Stimulated activated CD8-positive, alpha-beta memory T cell treated with anti-CD3 and anti-CD28 coated beads, Interleukin-15, amount 100 ng/mL, for 1 hour (primary cell): Measurements from ENCODE around the gene MYMK.

ENCODE experiments used
- DNase-seq: peaks from one replicate; pipeline ENCODE4 v3.0.0-alpha.2; 2020; ENCODE audit warnings: low read depth

MYMK gene

DNA sequence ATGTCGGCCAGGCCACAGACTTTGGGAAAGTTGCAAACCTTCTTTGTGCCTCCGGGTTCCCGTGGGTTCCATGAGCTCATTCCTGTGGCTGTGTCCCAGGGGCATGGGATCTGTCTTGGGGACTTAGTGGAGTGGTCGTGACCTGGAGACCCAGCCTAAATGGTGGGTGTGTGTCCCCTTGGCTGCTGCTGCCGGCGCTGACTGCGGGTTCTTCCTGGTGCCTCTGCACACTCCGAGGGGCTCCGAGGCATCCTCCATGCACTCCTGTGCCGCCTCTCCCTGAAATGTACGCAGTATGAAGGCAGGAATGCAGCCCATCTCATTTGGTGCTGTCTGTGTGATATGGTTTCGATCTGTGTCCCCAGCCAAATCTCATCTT is 24.9 kb downstream of the MYMK start:
- DNase-seq = no peak

DNA sequence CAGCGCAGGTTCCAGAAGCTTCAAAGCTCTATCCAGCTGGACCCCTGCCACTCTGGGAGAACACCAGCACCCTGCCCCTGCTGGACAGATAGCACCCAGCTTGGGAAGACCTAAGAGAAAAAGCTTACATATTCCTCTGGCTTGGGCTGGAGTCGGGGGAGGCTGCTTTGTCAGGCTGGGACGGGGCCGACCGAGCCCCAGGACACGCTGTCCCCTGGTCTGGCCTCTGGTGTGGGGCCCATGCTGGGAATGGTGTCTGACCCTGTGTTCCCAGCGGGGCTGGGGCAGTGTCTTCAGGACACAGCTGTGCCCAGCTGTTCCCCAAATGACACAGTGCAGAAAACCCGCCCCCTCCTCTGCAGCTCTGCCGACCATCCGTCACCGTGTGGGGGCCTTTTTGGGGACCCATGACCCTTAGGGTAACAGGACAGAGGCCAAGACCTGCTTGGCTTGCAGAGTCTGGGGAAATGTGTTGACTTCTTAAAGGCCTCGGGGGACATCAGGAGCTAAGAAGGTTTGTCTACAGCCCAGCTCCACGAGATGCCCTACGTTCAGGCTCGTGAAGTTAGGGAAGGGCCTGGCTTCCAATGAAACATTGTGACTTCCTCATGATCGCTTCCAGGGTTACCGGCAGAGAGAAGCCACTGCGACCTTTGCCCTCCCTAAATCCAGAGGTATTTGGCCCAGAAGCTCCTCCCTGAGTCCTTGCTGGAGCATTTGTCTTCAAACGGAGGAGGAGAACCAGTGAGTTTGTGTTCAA is 25.4 kb downstream of the MYMK start:
- no peak for DNase-seq

DNA sequence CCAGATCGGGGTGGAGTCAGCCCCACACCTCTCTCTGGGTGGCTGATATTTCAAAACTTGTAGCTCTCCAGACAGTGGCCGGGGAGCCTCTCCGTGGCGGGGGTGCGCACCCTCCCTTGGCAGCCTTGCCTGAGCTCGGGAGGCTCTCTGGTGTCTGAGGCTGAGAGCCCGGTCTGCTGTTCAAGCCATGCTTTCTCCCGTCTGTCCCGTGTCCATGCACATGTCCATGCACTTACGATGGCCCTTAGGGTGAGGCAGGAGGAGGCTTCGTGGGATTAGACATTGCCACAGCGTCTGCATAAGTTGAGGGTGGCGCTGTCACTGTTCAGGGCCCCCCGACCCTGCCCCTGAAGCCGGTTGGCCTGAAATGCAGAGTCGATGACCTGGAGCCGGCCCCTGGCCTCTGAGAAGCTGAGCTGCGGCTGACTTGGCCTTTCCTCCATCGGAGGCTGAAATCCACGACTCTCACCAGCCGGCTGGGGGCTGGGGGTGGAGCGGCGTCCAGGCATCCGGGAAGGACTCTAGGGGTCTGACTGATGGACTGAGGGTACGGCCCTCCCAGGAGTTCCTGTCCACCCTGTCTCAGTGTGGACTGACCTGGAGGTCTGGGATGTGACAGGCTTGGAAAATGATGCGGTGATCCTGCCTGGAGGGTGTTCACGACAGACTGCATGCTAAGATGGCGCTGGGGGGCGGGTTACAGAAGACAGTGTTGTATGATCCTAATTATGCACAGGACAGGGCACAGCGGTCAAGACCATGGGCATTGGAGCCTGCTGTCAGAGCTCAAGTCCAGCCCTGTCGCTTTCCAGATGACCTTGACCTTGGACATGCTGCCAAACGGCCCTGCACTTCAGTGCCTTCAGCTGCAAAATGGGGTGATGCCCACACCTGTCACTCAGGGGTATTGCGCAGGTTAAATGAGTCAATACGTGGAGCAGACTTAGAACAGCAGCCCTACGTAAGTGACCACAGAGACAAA is 27.6 kb downstream of the MYMK start:
- no peak for DNase-seq

DNA sequence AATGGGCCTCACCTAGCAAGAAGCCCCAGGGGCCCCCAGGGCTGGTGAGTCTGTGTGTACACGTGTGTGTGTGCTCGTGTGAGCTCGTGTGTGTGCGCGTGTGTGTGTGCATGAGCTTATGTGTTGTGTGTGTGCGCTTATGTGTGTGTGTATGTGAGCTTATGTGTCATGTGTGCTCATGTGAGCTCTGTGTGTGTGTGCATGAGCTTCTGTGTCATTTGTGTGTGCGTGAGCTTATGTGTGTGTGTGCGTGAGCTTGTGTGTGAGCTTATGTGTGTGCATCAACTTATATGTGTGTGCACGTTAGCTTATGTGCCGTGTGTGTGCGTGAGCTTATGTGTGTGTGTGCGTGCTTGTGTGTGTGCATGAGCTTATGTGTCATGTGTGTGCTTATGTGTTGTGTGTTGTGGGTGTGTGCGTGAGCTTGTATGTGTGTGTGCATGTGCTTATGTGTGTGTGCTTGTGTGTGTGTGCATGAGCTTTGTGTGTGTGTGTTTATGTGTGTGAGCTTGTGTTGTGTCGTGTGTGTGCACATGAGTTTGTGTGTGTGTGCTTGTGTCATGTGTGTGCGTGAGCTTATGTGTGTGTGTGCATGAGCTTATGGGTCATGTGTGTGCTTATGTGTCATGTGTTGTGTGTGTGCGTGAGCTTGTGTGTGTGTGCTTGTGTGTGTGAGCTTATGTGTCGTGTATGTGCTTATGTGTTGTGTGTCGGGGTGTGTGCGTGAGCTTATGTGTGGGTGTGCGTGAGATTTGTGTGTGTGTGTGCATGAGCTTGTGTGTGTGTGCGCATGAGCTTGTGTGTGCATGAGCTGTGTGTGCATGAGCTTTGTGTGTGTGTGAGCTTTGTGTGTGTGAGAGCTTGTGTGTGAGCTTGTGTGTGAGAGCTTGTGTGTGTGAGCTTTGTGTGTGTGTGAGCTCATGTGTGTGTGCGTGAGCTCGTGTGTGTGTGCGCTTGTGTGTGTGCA is 29.1 kb downstream of the MYMK start:
- no peak for DNase-seq

DNA sequence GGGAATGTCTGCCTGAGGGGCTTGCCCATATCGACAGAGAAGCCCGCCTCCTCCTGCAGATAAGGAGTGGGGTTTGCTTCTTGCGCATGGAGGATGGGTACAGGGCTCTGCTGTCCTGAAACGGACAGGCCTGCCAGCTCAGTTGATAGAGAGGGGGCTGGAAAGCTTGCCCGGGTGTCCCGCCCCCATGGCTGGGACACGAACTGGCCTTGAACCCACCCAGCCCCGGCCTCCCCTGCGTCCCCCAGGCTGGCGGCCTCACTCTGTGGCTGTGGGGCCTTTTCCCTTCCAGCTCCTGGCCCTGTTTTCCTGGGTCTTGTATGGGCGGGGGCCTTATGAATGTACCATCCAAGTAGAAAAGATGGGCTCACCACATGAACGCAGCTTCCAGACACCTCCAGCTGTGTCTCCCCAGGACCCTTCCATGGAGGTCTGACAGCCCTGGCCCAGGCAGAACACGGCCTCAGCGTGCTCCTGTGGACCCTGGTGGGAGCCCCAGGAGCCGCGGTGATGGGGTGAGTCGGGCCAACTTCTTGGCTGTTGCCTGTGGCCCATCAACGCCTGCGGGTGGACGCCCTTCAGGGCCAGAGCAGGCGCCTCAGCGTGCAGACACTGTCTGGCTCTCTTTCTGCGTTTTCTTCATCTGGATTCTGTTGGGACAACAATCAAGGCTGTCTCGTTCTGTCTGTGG is 30.0 kb downstream of the MYMK start:
- no peak for DNase-seq

DNA sequence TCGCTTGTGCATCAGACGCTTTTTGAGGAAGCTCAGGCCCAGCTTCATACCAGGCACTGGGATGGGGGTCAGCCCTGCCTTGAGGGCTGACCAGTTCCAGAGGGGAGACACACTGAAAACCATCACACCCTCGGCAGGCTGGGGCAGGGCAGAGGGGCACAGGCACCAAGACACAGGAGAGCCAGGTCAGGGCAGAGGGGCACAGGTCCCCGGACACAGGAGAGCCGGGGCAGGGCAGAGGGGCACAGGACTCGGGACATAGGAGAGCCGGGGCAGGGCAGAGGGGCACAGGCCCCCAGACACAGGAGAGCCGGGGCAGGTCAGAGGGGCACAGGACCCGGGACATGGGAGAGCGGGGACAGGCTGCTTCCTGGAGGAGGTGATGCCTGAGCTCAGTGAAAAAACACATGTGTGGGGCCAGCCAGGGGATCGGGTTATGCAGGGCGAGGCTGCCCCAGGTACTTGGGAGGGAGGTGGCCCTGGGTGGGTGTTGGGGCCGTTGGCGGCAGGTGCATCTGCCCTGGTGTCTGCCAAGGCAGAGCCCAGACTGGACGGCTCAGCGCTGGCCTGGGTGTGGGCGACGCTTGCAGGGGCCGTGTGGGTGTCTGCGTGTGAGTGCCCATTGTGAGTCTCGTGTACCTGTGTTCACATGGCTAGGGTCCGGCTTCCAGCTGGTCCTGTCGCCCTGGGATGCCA is 30.8 kb downstream of the MYMK start:
- no peak for DNase-seq

DNA sequence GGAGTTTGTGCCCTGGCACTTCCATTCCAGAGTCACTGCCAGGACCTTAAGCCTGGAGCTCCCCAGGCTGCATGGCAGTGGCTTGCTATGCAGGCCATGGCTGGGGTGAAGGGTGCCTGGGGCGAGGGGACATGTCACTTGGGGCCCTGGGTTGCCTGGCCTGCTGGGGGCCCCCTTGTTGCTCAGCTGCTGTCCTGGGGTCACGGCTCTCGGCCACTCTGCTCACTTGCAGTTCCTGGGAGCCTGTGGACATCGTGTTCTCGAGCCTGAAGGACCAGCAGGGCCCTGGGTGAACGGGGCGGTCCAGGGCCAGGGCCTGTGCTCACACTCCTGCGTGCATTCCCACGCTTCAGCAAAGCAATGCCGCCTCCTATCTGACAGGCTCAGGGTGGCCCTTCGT is 31.3 kb downstream of the MYMK start:
- no peak for DNase-seq

DNA sequence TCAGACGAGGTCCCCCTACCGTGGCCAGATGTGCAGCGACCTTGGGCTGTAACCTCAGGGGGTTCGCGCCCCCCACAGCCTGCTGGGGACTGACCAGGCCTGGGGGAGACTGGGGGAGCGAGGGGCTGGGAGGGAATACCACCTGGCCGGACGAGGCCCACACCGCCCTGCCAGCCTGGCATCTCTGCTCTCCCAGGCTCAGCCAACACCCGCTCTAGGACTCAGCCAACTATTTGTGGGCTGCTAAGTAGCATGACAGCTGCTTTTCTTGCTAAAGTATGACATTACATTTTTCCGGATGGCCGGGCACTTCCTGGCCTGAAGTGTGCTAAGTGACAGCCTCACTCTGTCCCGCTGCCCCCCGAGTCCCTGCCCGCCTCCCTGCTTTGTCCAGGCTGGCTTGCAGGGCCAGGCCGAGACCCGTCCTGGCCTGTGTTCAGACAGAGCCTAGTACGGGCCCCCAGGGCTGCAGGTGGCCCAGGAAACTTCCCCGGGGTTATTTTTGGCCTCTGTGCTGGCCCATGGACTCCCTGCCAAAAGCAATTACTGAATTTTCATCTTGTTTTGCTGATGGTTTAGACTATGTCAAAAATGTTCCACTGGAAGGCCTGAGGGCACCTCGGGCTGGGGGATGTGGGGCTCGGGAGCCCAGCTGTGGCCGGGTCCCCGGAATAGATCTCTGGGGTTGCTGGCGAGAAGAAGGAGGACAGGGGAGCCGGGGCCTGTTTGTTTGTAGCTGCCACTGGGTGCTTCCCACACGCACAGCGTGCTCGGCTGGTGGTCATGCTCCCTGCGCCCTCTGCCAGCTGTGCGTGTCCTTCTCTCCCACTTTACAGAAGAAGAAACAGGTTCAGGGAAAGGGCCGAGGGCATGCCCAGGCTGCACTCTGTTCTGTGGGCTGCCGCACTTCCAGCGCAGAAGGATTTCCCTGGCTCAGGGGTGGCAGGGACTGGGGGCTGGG is 32.4 kb downstream of the MYMK start:
- DNase-seq = no peak

DNA sequence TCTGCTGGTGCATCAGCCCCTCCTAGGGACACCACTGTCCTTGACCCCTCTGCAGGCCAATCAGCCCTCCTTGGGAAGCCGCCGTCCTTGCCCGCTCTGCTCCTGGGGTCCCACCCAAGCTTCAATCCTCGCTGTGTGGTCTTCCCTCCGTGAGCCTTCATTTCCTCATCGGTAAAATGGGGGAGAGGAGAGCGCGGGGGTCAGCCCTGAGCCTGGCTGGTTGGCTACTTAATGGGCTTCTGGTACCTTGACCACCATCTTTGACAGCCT is 33.2 kb downstream of the MYMK start:
- no peak for DNase-seq

DNA sequence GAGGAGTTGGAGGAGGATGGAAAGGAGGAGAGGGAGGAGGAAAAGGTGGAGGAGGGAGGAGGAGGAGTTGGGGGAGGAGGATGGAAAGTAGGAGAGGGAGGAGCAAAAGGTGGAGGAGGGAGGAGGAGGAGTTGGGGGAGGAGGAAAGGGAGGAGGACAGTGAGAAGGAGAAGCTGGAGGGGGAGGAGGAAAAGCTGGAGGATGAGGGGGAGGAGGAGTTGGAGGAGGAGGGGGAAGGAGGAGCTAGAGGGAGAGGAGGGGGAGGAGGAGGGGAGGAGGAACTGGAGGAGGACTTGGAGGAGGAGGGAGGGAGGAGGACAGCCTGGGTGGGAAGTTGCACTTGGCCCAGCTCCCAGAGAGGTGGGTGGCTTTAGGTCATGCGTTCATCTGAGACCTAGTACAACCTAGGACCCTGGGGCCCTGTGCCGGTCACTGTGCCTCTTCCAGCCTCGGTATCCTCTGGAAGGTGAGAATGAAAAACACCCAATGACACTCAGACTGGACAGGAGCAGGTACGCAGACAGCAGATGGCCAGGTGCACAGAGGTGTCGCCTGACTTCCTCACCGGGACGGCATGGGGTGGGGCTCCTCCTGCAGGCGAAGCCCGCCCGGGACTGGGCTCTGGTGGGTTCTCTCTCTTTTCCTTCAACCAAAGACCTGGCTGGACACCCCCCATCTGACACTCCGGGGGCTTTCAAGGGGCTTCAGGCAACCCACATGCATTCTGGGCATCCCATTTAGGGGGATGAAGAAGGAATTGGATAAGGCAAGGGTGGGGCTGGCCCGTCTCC is 33.7 kb downstream of the MYMK start:
- DNase-seq = no peak

DNA sequence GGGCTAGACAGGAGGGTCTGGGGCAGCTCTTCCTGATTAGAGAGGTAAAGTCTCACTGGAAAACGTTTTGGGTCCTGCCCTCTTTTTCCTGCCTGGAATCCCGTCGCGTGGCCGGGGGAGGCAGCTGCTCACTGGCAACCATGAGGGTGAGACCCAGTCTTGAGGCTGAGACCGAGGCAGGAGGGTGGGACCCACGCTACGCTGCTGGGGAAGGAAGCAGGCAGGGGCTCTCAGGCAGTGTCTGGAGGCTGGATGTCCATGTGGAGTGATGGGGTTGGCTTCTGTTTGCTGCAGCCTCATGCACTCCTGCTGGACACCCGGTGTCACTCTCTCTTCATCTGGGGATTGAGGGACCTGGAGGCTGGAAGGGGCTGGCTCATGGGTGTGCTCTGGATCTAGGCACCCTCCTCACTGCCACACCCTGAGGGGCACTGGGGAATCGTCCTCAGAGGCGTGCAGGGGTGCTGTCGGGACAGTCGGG is 34.5 kb downstream of the MYMK start:
- no peak for DNase-seq

DNA sequence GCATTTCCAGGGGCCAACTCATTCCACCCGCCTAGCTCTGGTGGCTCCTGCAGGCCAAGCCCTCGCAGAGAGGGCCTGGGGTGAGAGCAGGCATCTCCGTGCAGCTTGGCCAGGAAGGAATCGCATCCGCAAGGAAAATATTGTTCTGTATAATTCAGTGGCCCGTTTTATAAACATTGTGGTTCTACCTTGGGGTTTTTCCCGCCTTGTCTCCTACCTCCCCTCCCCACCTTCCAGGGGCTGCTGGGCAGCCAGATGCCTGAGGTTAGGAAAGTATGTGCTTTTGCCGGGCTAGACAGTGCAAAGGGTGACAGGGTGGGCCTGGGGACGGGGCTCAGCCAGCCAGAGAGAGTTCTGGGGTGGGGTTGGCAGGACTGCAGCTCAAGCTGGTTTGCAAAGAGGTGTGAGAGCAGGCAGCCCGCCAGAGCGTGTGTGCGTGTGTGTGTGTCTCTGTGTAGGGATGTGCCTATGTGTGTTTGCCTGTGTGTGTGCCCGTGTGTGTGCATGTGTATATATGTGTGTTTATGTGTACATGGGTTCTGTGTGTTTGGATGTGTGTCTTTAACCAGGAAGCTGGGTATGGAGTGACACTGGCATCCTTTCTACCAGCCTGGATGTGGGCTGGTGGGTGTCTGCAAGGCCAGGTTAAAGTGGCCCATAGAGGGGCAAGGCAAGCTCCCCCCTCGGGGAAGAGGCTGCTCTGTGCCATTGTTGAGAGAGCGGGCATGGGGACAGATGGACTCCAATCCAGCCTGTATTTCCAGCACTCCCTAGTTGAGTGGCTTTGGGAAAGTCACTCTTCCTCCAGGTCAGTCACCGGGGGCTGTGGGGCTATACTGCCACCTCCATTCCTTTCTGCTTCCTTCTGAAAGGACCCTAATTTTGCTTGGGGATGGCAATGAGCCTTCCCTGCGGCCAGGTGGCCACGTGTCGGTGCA is 35.2 kb downstream of the MYMK start:
- DNase-seq = no peak

DNA sequence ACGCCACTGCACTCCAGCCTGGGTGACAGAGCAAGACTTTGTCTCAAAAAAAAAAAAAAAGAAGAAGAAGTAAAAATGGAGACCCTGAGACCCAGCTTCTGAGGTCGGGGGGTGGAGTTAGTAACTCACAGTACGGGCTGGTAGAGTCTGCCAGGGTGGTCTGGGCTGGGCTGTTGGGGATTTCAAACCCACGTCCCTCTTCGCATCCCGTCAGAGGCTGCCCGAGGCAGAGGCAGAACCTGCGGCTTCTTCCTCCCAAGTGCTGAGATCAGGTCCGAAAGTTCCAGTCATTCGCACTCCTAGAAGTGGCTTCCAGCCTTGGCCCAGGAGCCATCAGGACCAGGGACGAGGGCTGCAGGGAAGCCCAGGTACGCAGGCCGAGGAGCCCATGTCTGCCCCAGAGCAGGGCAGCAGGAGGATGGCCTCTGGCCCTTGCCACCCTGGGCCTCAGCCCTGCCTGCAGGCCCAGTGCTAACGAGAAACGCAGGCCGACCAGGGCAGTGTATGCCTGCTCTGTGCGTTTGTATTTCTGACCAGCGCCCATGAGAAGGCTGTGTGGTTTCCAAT is 36.0 kb downstream of the MYMK start:
- no peak for DNase-seq

DNA sequence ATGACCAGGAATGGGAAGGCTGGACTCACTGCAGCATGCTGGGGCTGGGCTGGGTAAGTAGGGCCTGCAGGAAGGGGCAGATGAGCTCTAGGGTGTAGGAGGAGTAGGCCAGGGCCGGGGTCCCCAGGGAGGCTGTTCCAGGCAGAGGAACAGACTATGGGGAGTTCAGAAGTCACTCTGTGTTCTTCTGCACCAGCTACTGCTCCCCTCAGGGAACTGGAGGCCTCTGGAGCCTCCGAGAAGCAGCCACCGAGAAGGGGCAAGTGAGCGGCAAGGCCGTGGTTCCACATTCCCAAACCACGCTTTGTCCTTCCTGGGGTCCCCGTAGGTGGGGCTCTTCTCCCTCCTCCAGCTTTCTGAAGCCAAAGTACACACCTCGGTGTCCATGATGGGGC is 37.4 kb downstream of the MYMK start:
- no peak for DNase-seq

DNA sequence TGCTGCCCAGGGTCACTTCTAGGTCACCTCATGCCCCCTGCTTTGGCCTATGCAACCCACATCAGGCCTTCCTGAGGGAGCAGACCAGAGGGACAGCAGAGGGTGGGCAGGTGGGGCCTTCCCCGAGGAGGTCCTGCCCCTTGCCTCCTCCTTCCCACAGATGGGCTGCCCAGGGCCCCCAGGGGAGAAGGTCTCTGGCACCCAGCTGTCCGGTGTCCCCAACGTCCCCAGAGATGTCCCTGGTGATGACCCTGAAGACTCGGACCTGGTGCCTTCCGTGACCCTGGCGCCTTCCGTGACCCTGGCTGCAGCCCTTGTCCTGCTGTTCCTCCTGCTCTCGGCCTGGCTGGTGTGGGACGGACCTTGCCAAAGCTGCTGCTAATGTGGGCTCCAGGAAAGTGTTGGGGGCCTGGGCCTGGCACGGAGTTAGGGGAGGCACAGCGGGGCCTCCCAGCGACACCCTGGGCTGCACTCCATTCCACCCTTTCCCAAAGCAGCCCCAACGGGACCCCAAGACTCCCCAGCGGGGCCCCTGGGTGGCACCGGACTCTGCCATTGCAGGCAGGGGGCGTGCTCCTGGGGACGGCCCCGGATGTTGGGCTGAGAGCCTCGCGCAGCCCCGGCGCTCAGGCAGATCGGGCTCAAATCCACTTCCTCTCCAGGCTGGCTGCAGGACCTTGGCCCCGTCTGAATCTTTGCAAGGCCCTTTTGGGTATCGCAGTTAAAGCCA is 39.1 kb downstream of the MYMK start:
- no peak for DNase-seq

DNA sequence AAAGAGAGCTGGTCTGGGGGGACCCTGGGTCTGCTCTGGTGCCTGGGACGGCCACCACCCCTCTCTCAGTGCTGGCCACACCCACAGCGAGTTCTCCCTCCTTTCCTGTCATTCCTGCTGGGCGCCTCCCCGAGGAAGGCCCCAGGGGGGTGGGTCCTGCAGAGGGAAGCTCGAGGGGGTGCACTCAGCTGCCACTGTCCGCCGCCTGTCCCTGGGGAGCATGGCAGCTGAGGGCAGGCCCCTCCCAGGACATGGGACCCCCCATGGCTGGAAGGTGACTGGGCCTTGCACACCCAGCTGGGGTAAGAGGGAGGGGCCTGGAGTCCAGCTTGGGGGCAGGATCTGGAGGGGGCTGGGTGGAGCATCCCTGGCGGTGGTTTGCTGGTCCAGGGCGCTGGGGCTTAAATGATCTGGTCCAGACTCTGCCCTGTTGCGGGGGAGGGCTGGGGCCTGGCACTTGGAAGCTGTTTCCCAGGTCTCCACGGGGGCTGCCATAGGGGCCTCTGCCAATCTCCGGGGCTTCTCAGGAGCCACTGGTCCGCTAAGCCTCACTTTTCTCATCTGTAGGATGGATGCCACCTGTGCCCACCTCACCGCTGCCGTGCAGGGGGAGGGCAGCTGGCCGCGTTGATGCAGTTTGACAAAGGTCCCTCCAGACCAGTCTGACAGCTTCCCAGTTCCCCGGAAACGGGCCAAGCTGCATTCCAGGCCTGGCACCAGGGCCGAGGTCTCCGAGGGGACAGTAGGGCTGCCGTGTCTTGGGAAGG is 39.9 kb downstream of the MYMK start:
- no peak for DNase-seq
